ENCODE data around the gene CHD9NB. TPM values are rescaled to one million over a fixed set of nuclear protein-coding genes. Genes with fewer than 3 reads are reported as not detected.

The CHD9NB gene
- 0.68 and 0.71 TPM in 2 replicates for polyA plus RNA-seq (2013)

DNA sequence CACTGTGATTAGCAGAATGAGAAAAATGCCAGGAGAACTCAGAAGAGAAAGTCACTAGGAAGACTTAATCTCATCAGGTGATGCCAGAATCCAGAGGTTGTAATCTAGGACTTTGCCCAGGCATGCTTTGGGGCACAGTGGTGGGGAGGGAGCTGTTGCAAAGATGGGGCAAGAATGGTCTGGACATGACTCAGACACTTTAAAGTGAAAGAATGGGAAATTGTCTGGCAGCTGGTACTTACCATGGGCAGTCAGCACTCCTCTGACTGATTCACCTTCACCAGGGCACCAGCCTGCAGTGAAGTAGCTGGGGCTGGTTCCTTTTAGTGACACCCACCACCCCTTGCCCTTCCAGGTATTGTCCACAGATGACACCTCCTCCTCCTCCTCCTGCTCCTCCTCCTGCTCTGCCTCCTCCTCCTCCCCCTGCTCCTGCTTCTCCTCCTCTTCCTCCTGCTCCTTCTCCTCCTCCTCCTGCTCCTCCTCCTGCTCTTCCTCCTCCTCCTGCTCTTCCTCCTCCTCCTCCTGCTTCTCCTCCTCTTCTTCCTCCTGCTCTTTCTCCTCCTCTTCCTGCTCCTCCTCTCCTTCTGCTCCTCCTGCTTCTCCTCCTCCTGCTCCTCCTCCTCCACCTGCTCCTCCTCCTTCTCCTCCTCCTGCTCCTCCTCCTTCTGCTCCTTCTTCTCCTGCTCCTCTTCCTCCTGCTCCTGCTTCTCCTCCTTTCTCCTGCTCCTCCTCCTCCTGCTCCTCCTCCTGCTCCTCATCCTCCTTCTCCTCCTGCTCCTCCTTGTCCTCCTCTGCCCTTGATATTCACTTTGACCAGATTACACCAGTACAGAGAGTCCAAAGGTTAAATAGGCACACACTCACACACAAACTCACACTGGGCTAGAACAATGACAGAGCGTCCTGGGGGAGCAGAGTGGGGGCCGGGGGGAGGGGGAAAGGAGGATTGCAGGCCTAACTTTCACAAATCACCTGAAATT is at the start of gene CHD9NB:
TSS of gene CHD9NB (minus strand) at position 379 of the 983 bp plus-strand sequence. CDS start 8,739 bp downstream, outside the sequence.
- Histone ChIP-seq H3K79me2 (ENCODE audit: control insufficient read depth, insufficient read depth, low read length, poor library complexity) (peaks cover 5% of the 10 kb centered on the region), H3K23ac (ENCODE audit: low read length) (no peak within 1 kb of the TSS), H2AK5ac (ENCODE audit: low read length) (no peak within 1 kb of the TSS), H3K18ac (ENCODE audit: low read length) (no peak within 1 kb of the TSS), H3K4me3 (ENCODE audit: low read depth, low read length) (no peak within 1 kb of the TSS), H3K9me3 (ENCODE audit: insufficient read depth, low read depth, low read length) (no peaks in the 10 kb centered on the region), H3K9ac (ENCODE audit: low read length) (no peak within 1 kb of the TSS), H2AFZ (ENCODE audit: insufficient read depth, low read length, poor library complexity) (peak within 1 kb of the TSS; percentile 6), H3K4me1 (ENCODE audit: control insufficient read depth in 1 of 2, insufficient read depth in 2 of 2, low read length in 2 of 2) (peaks cover 4 to 12% of the 10 kb centered on the region in 2 experiments), H3K4ac (ENCODE audit: low read depth, low read length) (no peak within 1 kb of the TSS), H3K27me3 (ENCODE audit: insufficient read depth, low read length) (no peaks in the 10 kb centered on the region), H4K91ac (ENCODE audit: low read depth, low read length) (peak within 1 kb of the TSS; percentile 6), H3K4me2 (ENCODE audit: low read length) (no peak within 1 kb of the TSS), H2BK5ac (ENCODE audit: low read depth, low read length, poor library complexity) (no peak within 1 kb of the TSS), H3K36me3 (ENCODE audit: control insufficient read depth in 1 of 2, insufficient read depth in 2 of 2, low read length in 2 of 2) (no peaks in the 10 kb centered on the region), H4K12ac (ENCODE audit: low read depth, low read length) (no peak within 1 kb of the TSS), H2BK12ac (ENCODE audit: low read length) (peak within 1 kb of the TSS; percentile 22), H2BK120ac (ENCODE audit: insufficient read depth, low read length, poor library complexity) (no peak within 1 kb of the TSS), H3K27ac (ENCODE audit: low read depth, low read length) (no peak within 1 kb of the TSS), H3K14ac (ENCODE audit: low read length) (no peak within 1 kb of the TSS), H3K79me1 (ENCODE audit: low read length) (peaks cover 14% of the 10 kb centered on the region), H4K8ac (ENCODE audit: low read depth, low read length) (peak within 1 kb of the TSS; percentile 15)
- DNase-seq, result peak; percentile 27 to 59
- no CpG with 5 or more reads among the region's 2 CpGs for WGBS (ENCODE audit: extremely low coverage, insufficient coverage, insufficient read length)

GRCh38 chr16:53100889-53101288 is 48.2 kb upstream of the CHD9NB start:
- Histone ChIP-seq H3K4ac (ENCODE audit: low read depth, low read length) (no peak overlapping the region), H2BK5ac (ENCODE audit: low read depth, low read length, poor library complexity) (no peak overlapping the region), H4K91ac (ENCODE audit: low read depth, low read length) (no peak overlapping the region), H3K36me3 (ENCODE audit: control insufficient read depth in 1 of 2, insufficient read depth in 2 of 2, low read length in 2 of 2) (peaks cover 0 to 1% of the 10 kb centered on the region in 2 experiments), H3K9me3 (ENCODE audit: insufficient read depth, low read depth, low read length) (no peaks in the 10 kb centered on the region), H3K79me1 (ENCODE audit: low read length) (peaks cover 16% of the 10 kb centered on the region), H3K9ac (ENCODE audit: low read length) (no peak overlapping the region), H3K27me3 (ENCODE audit: insufficient read depth, low read length) (no peaks in the 10 kb centered on the region), H2AK5ac (ENCODE audit: low read length) (no peak overlapping the region), H2AFZ (ENCODE audit: insufficient read depth, low read length, poor library complexity) (no peak overlapping the region), H3K4me2 (ENCODE audit: low read length) (no peak overlapping the region), H3K23ac (ENCODE audit: low read length) (no peak overlapping the region), H3K79me2 (ENCODE audit: control insufficient read depth, insufficient read depth, low read length, poor library complexity) (no peaks in the 10 kb centered on the region), H2BK120ac (ENCODE audit: insufficient read depth, low read length, poor library complexity) (no peak overlapping the region), H3K18ac (ENCODE audit: low read length) (no peak overlapping the region), H3K27ac (ENCODE audit: low read depth, low read length) (no peak overlapping the region), H3K4me3 (ENCODE audit: low read depth, low read length) (no peak overlapping the region), H4K8ac (ENCODE audit: low read depth, low read length) (no peak overlapping the region), H2BK12ac (ENCODE audit: low read length) (no peak overlapping the region), H4K12ac (ENCODE audit: low read depth, low read length) (no peak overlapping the region), H3K14ac (ENCODE audit: low read length) (no peak overlapping the region), H3K4me1 (ENCODE audit: control insufficient read depth in 1 of 2, insufficient read depth in 2 of 2, low read length in 2 of 2) (peaks cover 6 to 18% of the 10 kb centered on the region in 2 experiments)
- WGBS (ENCODE audit: extremely low coverage, insufficient coverage, insufficient read length), result no CpG with 5 or more reads among the region's 1 CpG
- no peak for DNase-seq

DNA sequence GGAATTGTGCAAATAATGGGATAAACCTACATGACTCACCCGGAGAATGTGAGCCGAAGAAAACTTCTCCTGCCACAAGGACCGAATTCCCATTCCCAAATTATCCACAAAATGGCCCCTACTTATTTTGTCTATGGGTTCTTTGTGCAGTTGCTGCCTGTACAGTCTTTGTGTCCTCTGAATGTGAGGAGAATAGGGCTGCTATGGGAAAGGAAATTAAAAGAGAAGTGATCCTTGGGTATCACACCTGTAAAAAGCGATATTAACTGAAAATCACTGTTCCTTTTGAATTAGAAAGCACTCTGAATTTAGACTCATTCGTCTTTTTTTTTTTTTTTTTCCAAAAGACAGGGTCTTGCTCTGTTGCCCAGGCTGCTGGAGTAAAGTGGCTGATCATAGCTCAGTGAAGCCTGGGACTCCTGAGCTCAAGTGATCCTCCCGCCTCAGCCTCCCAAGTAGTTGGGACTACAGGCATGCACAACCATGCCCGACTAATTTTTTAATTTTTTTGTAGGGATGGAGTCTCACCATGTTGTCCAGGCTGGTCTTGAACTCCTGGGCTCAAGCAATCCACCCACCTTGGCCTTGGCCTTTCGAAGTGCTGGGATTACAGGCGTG is 47.5 kb upstream of the CHD9NB start:
- Histone ChIP-seq H3K4me1 (ENCODE audit: control insufficient read depth in 1 of 2, insufficient read depth in 2 of 2, low read length in 2 of 2) (peaks cover 6 to 18% of the 10 kb centered on the region in 2 experiments), H3K23ac (ENCODE audit: low read length) (no peak overlapping the region), H3K14ac (ENCODE audit: low read length) (no peak overlapping the region), H3K4me3 (ENCODE audit: low read depth, low read length) (no peak overlapping the region), H3K79me2 (ENCODE audit: control insufficient read depth, insufficient read depth, low read length, poor library complexity) (no peaks in the 10 kb centered on the region), H4K8ac (ENCODE audit: low read depth, low read length) (no peak overlapping the region), H3K27ac (ENCODE audit: low read depth, low read length) (peak overlapping the region; percentile 95), H4K91ac (ENCODE audit: low read depth, low read length) (peak overlapping the region; percentile 72), H3K4me2 (ENCODE audit: low read length) (peak overlapping the region; percentile 56), H3K9ac (ENCODE audit: low read length) (no peak overlapping the region), H3K27me3 (ENCODE audit: insufficient read depth, low read length) (no peaks in the 10 kb centered on the region), H3K18ac (ENCODE audit: low read length) (peak overlapping the region; percentile 21), H2BK5ac (ENCODE audit: low read depth, low read length, poor library complexity) (peak overlapping the region; percentile 48), H3K9me3 (ENCODE audit: insufficient read depth, low read depth, low read length) (no peaks in the 10 kb centered on the region), H2BK120ac (ENCODE audit: insufficient read depth, low read length, poor library complexity) (peak overlapping the region; percentile 63), H3K4ac (ENCODE audit: low read depth, low read length) (no peak overlapping the region), H3K36me3 (ENCODE audit: control insufficient read depth in 1 of 2, insufficient read depth in 2 of 2, low read length in 2 of 2) (no peaks in the 10 kb centered on the region), H2AFZ (ENCODE audit: insufficient read depth, low read length, poor library complexity) (no peak overlapping the region), H2BK12ac (ENCODE audit: low read length) (peak overlapping the region; percentile 55), H3K79me1 (ENCODE audit: low read length) (peaks cover 16% of the 10 kb centered on the region), H2AK5ac (ENCODE audit: low read length) (peak overlapping the region; percentile 57), H4K12ac (ENCODE audit: low read depth, low read length) (no peak overlapping the region)
- WGBS (ENCODE audit: extremely low coverage, insufficient coverage, insufficient read length), result no CpG with 5 or more reads among the region's 9 CpGs
- DNase-seq, result no peak

DNA sequence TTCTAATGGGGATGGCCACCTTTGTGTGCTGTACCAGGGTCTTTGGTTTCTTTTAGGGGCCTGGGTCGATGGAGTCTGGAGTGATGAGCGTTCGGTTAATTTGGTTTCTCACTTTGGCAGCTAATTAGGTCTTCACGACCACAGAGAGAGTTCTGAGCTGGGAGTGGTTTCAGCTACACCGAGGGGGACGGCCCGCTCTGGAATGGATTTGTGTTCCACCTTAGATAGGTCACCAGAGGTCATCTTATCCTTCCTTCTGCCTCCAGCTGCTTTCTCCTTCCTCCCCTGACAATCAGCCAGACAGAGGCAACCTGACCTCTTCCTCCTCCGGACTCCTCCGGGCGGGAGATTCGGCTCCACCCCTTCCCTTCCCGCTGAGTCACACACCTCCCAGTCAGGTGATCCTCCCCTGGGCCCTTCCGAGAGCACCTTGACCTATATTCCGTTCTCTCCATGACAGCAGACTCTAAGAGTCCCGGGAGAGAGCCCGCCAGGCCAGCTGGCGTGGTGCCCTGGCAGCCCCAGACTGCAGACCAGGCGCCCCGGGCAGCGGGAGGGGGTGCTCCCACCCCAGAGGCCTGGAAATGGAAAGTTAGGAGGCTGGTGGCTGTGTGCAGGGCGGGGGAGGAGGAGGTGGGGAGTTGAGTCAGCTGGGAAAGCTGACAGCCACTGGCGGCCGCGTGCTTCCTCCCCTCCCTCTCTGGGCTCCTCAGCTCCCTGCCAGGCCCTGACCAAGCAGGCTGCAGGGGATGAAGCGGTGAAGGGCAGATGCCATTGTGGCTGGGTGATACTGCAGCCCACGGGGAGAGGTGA is 46.8 kb upstream of the CHD9NB start:
- H3K36me3 ChIP-seq (ENCODE audit: control insufficient read depth in 1 of 2, insufficient read depth in 2 of 2, low read length in 2 of 2), result no peaks in the 10 kb centered on the region
- no peak overlapping the region for H3K23ac ChIP-seq (ENCODE audit: low read length)
- no peak overlapping the region for H3K18ac ChIP-seq (ENCODE audit: low read length)
- no peaks in the 10 kb centered on the region for H3K79me2 ChIP-seq (ENCODE audit: control insufficient read depth, insufficient read depth, low read length, poor library complexity)
- H3K4me1 ChIP-seq (ENCODE audit: control insufficient read depth in 1 of 2, insufficient read depth in 2 of 2, low read length in 2 of 2), result peaks cover 6 to 18% of the 10 kb centered on the region in 2 experiments
- H3K79me1 ChIP-seq (ENCODE audit: low read length), result peaks cover 16% of the 10 kb centered on the region
- DNase-seq, result peak; percentile 92 to 95
- H3K14ac ChIP-seq (ENCODE audit: low read length), result peak overlapping the region; percentile 6
- no peak overlapping the region for H3K4ac ChIP-seq (ENCODE audit: low read depth, low read length)
- H3K9ac ChIP-seq (ENCODE audit: low read length), result no peak overlapping the region
- H4K12ac ChIP-seq (ENCODE audit: low read depth, low read length), result no peak overlapping the region
- H4K91ac ChIP-seq (ENCODE audit: low read depth, low read length), result peak overlapping the region; percentile 38
- no peak overlapping the region for H2AK5ac ChIP-seq (ENCODE audit: low read length)
- H3K27me3 ChIP-seq (ENCODE audit: insufficient read depth, low read length), result no peaks in the 10 kb centered on the region
- H3K4me2 ChIP-seq (ENCODE audit: low read length), result peak overlapping the region; percentile 56
- H3K9me3 ChIP-seq (ENCODE audit: insufficient read depth, low read depth, low read length), result no peaks in the 10 kb centered on the region
- H3K4me3 ChIP-seq (ENCODE audit: low read depth, low read length), result no peak overlapping the region
- peak overlapping the region; percentile 59 for H2BK120ac ChIP-seq (ENCODE audit: insufficient read depth, low read length, poor library complexity)
- no CpG with 5 or more reads among the region's 26 CpGs for WGBS (ENCODE audit: extremely low coverage, insufficient coverage, insufficient read length)
- peak overlapping the region; percentile 9 for H2AFZ ChIP-seq (ENCODE audit: insufficient read depth, low read length, poor library complexity)
- H2BK12ac ChIP-seq (ENCODE audit: low read length), result no peak overlapping the region
- H2BK5ac ChIP-seq (ENCODE audit: low read depth, low read length, poor library complexity), result peak overlapping the region; percentile 53
- H3K27ac ChIP-seq (ENCODE audit: low read depth, low read length), result peak overlapping the region; percentile 95
- peak overlapping the region; percentile 39 for H4K8ac ChIP-seq (ENCODE audit: low read depth, low read length)
